ENCODE measurements around the gene FBXO24.
"Not testable (repeated sequence)": the region's sequence is repeated elsewhere in the genome, so short reads cannot be mapped to it uniquely, and the experiment has no call there.

FBXO24 gene

GRCh38 chr7:100561491-100562194 lies 24.5 kb upstream of the FBXO24 start:
- no peak for DNase-seq

GRCh38 chr7:100562195-100563099 lies 23.7 kb upstream of the FBXO24 start:
- DNase-seq, result no peak

- no peak for DNase-seq
These were observed 23.0 kb upstream of the FBXO24 start for GRCh38 chr7:100563100-100563564.

- peak; percentile 45 to 64 (median 60) for DNase-seq
These were observed 22.2 kb upstream of the FBXO24 start for GRCh38 chr7:100563809-100564400.

GRCh38 chr7:100564405-100564804 lies 21.7 kb upstream of the FBXO24 start:
- not testable (repeated sequence) for DNase-seq

GRCh38 chr7:100565133-100565571 lies 21.0 kb upstream of the FBXO24 start:
- no peak for DNase-seq

- DNase-seq, result peak in 1 of 3 experiments; percentile 17
These were observed 20.1 kb upstream of the FBXO24 start for GRCh38 chr7:100566018-100566531.

GRCh38 chr7:100567031-100567730 lies 18.9 kb upstream of the FBXO24 start:
- DNase-seq, result no peak

- DNase-seq, result peak; percentile 50 to 76 (median 52)
These were observed 18.4 kb upstream of the FBXO24 start for GRCh38 chr7:100567751-100568175.

- DNase-seq, result peak in 2 of 3 experiments; percentile 41 to 57
These were observed 17.8 kb upstream of the FBXO24 start for GRCh38 chr7:100568176-100568895.

- DNase-seq, result peak; percentile 9 to 75 (median 61)
These were observed 17.0 kb upstream of the FBXO24 start for GRCh38 chr7:100568896-100569844.

- DNase-seq, result peak in 1 of 3 experiments; percentile 44
These were observed 14.9 kb upstream of the FBXO24 start for GRCh38 chr7:100570954-100571828.

- DNase-seq, result no peak
These were observed 14.4 kb upstream of the FBXO24 start for GRCh38 chr7:100571829-100572116.

- no peak for DNase-seq
These were observed 13.7 kb upstream of the FBXO24 start for GRCh38 chr7:100572281-100572948.

GRCh38 chr7:100572949-100573675 lies 13.0 kb upstream of the FBXO24 start:
- no peak for DNase-seq

- no peak for DNase-seq
These were observed 12.3 kb upstream of the FBXO24 start, which contains the start of gene SAP25 for GRCh38 chr7:100573691-100574361. SAP25 (minus strand) TSS chr7:100573900; CDS start chr7:100573742, 158 bp downstream.

GRCh38 chr7:100574362-100575205 lies 11.5 kb upstream of the FBXO24 start:
- no peak for DNase-seq

All from NCI-H1417 (cell line).